Adrenal gland (tissue), 5 donors: ENCODE data around the gene EHBP1.

Experiments used
- POLR2A ChIP-seq, 2 donors: fragments of 450-650 bp; IDR thresholded peaks; one replicate each; pipeline ENCODE4 v1.6.1; 2017; ENCODE audit warnings: antibody characterized with exemption in 2 of 2, mild to moderate bottlenecking in 2 of 2, moderate library complexity in 1 of 2
- TF ChIP-seq, protein P1 (sequence below), 6 experiments: fragments of 450-650 bp in 4 of 6; fragments of 200-600 bp in 2 of 6; sonication (generic) in 1 of 6; IDR thresholded peaks; 1 replicate in 5 of 6; 2 replicates in 1 of 6; pipeline versions ENCODE4 v1.5.1 to v1.8.0; 2016 to 2021; ENCODE audit warnings: antibody characterized with exemption in 6 of 6, mild to moderate bottlenecking in 2 of 6, moderate library complexity in 1 of 6
- donor health status: DM: no; HTN: no; CAD: no.

DNA sequence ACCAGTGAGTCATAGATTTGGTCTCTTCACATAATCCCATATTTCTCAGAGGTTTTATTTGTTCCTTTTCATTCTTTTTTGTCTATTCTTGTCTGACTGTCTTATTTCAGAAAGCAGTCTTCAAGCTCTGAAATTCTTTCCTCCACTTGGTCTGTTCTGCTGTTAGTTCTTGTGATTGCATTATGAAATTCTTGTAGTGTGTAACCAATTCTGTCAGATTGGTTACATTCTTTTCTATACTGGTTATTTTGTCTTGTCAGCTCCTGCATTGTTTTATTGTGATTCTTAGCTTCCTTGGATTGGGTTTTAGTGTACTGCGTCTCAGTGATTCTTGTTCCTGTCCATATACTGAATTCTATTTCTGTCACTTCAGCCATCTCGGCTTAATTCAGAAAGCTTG lies 18.6 kb downstream of the EHBP1 start:
- TF ChIP-seq, protein P1, sequence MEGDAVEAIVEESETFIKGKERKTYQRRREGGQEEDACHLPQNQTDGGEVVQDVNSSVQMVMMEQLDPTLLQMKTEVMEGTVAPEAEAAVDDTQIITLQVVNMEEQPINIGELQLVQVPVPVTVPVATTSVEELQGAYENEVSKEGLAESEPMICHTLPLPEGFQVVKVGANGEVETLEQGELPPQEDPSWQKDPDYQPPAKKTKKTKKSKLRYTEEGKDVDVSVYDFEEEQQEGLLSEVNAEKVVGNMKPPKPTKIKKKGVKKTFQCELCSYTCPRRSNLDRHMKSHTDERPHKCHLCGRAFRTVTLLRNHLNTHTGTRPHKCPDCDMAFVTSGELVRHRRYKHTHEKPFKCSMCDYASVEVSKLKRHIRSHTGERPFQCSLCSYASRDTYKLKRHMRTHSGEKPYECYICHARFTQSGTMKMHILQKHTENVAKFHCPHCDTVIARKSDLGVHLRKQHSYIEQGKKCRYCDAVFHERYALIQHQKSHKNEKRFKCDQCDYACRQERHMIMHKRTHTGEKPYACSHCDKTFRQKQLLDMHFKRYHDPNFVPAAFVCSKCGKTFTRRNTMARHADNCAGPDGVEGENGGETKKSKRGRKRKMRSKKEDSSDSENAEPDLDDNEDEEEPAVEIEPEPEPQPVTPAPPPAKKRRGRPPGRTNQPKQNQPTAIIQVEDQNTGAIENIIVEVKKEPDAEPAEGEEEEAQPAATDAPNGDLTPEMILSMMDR (IDR thresholded peaks at IDR 0.05), result no peak
- TF ChIP-seq POLR2A (IDR thresholded peaks at IDR 0.05), result no peak
